Transverse colon (tissue), 4 donors: ENCODE results near the gene FAM43B. TPM values are rescaled to one million over a fixed set of nuclear protein-coding genes. Genes with fewer than 3 reads are reported as not detected.

Experiments used
- DNase-seq: peaks from one replicate; pipeline ENCODE4 v3.0.0-alpha.2; 2019
- H3K27ac ChIP-seq, 4 donors: fragments of 200-600 bp; sonication (generic); 2 replicates each; pipeline ENCODE4 v1.5.1; 2016 to 2018; ENCODE audit warnings: inconsistent platforms in 4 of 4
- H3K27me3 ChIP-seq: fragments of 200-600 bp; sonication (generic); 2 replicates; pipeline ENCODE4 v1.5.1; 2017; ENCODE audit warnings: inconsistent platforms
- H3K36me3 ChIP-seq, 4 donors: fragments of 200-600 bp; sonication (generic); 2 replicates each; pipeline ENCODE4 v1.5.1; 2017 to 2019; ENCODE audit warnings: inconsistent platforms in 4 of 4
- H3K4me1 ChIP-seq, 4 donors: fragments of 200-600 bp; sonication (generic); 2 replicates each; pipeline ENCODE4 v1.5.1; 2017 to 2020; ENCODE audit warnings: inconsistent platforms in 4 of 4
- H3K4me3 ChIP-seq, 4 donors: fragments of 200-600 bp; sonication (generic); 1 replicate in 1 of 4; 2 replicates in 3 of 4; pipeline versions ENCODE4 v1.5.1 to v1.6.1; 2017 to 2019; ENCODE audit warnings: inconsistent platforms in 4 of 4
- H3K9me3 ChIP-seq, 2 donors: fragments of 200-600 bp; sonication (generic); 2 replicates each; pipeline ENCODE4 v1.5.1; 2017 to 2019; ENCODE audit warnings: inconsistent platforms in 2 of 2
- EP300 ChIP-seq: sonication (generic); formaldehyde crosslinking; IDR thresholded peaks from one replicate; pipeline ENCODE4 v1.6.1; 2017; ENCODE audit warnings: antibody characterized with exemption, low read depth
- POLR2A ChIP-seq: fragments of 450-650 bp; IDR thresholded peaks from one replicate; pipeline ENCODE4 v1.6.1; 2016; ENCODE audit warnings: antibody characterized with exemption, mild to moderate bottlenecking, moderate library complexity
- POLR2AphosphoS5 ChIP-seq, 3 donors: sonication (generic); formaldehyde crosslinking; IDR thresholded peaks; one replicate each; pipeline ENCODE4 v1.6.1; 2016; ENCODE audit warnings: antibody characterized with exemption in 3 of 3
- WGBS, 2 donors: methylation state at CpG; one replicate each; pipeline ENCODE4 v1.1.5; 2018; ENCODE audit warnings: low coverage in 1 of 2; 5-methylcytosine and 5-hydroxymethylcytosine counted together
- in situ Hi-C, 4 donors: fragments of 200-750 bp; cut with MboI; loops; one replicate each; pipeline versions ENCODE4 v1.15.0 to v1.15.1; 2017; ENCODE audit warnings: low sequenced_read_pairs in 3 of 4, low pct_ligation_motif_present in 1 of 4, low pct_unique_long_range_greater_than_20kb in 1 of 4
- intact Hi-C: fragments of 100-400 bp; cut with DNase I; formaldehyde crosslinking; loops from one replicate; pipeline ENCODE4 v1.15.1; 2023; ENCODE audit warnings: low total_unique reads
- total RNA-seq, 4 donors: library from RNA; depleted of rRNA; stranded (reverse); fragments of >200 nt; gene quantifications; one replicate each; pipeline ENCODE4 v1.1.0, GENCODE V29; 2016
- TF ChIP-seq, protein P1 (sequence below), 5 experiments: fragments of 200-600 bp in 3 of 5; fragments of 450-650 bp in 2 of 5; sonication (generic) in 3 of 5; IDR thresholded peaks; 1 replicate in 2 of 5; 2 replicates in 3 of 5; pipeline ENCODE4 v1.5.1; 2016 to 2017; ENCODE audit warnings: antibody characterized with exemption in 5 of 5, inconsistent platforms in 3 of 5, mild to moderate bottlenecking in 2 of 5, moderate library complexity in 1 of 5

Gene FAM43B
- total RNA-seq, 4 donors from 2014 or later, result not detected

DNA sequence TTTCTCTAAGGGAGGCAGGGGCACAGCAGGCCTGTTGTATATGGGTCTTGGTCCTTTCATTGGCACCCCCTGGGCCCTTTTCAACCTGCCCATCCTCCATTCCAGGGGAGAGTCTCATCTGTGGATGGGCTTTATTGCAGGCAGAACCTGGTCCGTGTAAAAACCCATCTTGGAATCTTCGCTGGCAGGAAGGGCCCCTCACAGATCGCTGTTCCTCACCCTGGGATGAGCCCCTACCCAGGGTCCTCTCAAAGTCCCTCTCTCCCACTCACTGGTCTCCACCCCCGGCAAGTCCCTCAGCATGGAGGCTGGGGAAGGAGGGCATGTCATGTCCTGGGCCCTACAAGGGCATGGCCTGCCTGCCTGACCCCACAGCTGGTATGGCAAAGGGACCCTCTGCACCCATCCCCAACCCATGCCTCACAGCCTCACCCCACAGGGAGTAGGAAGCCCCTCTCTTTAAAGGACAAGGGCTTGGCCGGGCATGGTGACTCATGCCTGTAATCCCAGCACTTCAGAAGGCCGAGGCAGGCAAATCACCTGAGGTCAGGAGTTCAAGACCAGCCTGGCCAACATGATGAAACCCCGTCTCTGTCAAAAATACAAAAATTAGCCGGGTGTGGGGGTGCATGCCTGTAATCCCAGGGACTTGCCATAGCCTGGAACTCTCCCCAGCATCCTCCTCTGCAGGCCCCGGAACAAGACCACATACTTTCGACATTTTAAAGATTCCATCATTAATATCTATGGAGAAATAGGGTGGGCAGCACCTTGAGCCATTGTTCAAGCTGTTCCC, 23.4 kb downstream of the FAM43B start:
- in situ Hi-C loops, result no loop called here
- Histone ChIP-seq H3K27me3 (peaks cover 19% of the 10 kb centered on the region), H3K9me3 (no peaks in the 10 kb centered on the region), H3K27ac (no peak overlapping the region), H3K36me3 (no peaks in the 10 kb centered on the region), H3K4me1 (no peaks in the 10 kb centered on the region), H3K4me3 (no peak overlapping the region)
- TF ChIP-seq POLR2AphosphoS5 (IDR thresholded peaks at IDR 0.05), result no peak
- no peak for TF ChIP-seq POLR2A
- TF ChIP-seq, protein P1, sequence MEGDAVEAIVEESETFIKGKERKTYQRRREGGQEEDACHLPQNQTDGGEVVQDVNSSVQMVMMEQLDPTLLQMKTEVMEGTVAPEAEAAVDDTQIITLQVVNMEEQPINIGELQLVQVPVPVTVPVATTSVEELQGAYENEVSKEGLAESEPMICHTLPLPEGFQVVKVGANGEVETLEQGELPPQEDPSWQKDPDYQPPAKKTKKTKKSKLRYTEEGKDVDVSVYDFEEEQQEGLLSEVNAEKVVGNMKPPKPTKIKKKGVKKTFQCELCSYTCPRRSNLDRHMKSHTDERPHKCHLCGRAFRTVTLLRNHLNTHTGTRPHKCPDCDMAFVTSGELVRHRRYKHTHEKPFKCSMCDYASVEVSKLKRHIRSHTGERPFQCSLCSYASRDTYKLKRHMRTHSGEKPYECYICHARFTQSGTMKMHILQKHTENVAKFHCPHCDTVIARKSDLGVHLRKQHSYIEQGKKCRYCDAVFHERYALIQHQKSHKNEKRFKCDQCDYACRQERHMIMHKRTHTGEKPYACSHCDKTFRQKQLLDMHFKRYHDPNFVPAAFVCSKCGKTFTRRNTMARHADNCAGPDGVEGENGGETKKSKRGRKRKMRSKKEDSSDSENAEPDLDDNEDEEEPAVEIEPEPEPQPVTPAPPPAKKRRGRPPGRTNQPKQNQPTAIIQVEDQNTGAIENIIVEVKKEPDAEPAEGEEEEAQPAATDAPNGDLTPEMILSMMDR (IDR thresholded peaks at IDR 0.05), result no peak
- TF ChIP-seq EP300, result no peak
- WGBS, 2 donors, result 61 to 80% methylated on average over 2 to 10 of the region's 10 CpGs
- DNase-seq, result no peak
- intact Hi-C loops, result no loop called here

- Histone ChIP-seq H3K27me3 (peaks cover 16% of the 10 kb centered on the region), H3K4me1 (no peaks in the 10 kb centered on the region), H3K36me3 (no peaks in the 10 kb centered on the region), H3K9me3 (no peaks in the 10 kb centered on the region), H3K4me3 (no peak overlapping the region), H3K27ac (no peak overlapping the region)
- in situ Hi-C loops, result no loop called here
- intact Hi-C loops, result no loop called here
- DNase-seq, result no peak
- no peak for TF ChIP-seq POLR2A
- TF ChIP-seq POLR2AphosphoS5 (IDR thresholded peaks at IDR 0.05), result no peak
- TF ChIP-seq, protein P1 (IDR thresholded peaks at IDR 0.05), result no peak
- TF ChIP-seq EP300, result no peak
- WGBS, 2 donors, result 71 to 95% methylated on average over 2 to 3 of the region's 3 CpGs
These were observed 25.7 kb downstream of the FAM43B start for GRCh38 chr1:20578062-20578461.

GRCh38 chr1:20578721-20579395, 26.5 kb downstream of the FAM43B start:
- Histone ChIP-seq H3K4me3 (no peak overlapping the region), H3K36me3 (no peaks in the 10 kb centered on the region), H3K27me3 (peaks cover 8% of the 10 kb centered on the region), H3K4me1 (no peaks in the 10 kb centered on the region), H3K9me3 (no peaks in the 10 kb centered on the region), H3K27ac (no peak overlapping the region)
- no peak for TF ChIP-seq POLR2AphosphoS5 (IDR thresholded peaks at IDR 0.05)
- no peak for TF ChIP-seq POLR2A
- TF ChIP-seq, protein P1 (IDR thresholded peaks at IDR 0.05), result no peak
- no peak for TF ChIP-seq EP300
- DNase-seq, result no peak
- intact Hi-C loops (no loop called here), in situ Hi-C loops (no loop called here)
- WGBS, 2 donors, result 66 to 74% methylated on average over 9 to 13 of the region's 13 CpGs

DNA sequence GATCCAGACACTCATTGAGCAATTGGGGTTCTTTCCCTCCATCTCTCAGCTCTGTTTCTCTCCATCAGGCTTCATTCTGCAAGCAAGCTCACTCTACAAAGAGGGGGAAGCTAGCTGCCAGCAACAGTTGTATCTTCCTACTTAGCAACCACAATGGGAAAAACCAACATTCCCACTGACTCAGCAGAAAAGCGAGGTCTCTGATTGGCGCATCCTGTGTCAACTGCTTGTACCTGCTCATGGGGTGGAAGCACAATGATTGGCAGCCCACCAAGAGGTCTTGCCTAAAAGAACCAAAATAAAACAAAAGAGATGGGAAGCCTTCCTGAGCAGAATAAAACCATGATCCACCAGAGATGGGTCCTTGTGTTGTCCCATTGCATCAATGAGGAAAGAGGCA, 32.5 kb downstream of the FAM43B start:
- WGBS, 2 donors, result 68% methylated on average over 2 of the region's 2 CpGs; no CpG with 5 or more reads in 1 of the 2 donors
- H3K27ac ChIP-seq, result no peak overlapping the region
- peaks cover 0 to 13% (median 8%) of the 10 kb centered on the region in 4 donors for H3K4me1 ChIP-seq
- H3K27me3 ChIP-seq, result peaks cover 18% of the 10 kb centered on the region
- in situ Hi-C loops (loop anchor here in 1 of 4 donors (5.0 kb wide), 1 partner anchor 52 kb away; no protein-coding TSS in a partner anchor), intact Hi-C loops (no loop called here)
- H3K4me3 ChIP-seq, result no peak overlapping the region
- H3K9me3 ChIP-seq, result no peaks in the 10 kb centered on the region
- TF ChIP-seq POLR2A, result no peak
- DNase-seq, result no peak
- H3K36me3 ChIP-seq, result no peaks in the 10 kb centered on the region
